ENCODE results near the gene TMEM95.

Gene TMEM95

GRCh38 chr17:7355053-7355452, at the start of gene TMEM95:
TSS of gene TMEM95 (plus strand) at chr17:7355156. CDS start at chr17:7355205, 49 bp downstream.
- DNase-seq (ENCODE audit: extremely low read depth, insufficient read length), result no peak
- Histone ChIP-seq H3K4me3 (replicated peaks; ENCODE audit: low read depth, low read length) (no peak within 1 kb of the TSS), H3K36me3 (ENCODE audit: control insufficient read depth, insufficient read depth, low read length) (no peaks in the 10 kb centered on the region), H3K27me3 (replicated peaks; ENCODE audit: control insufficient read depth, insufficient read depth, low read length) (no peaks in the 10 kb centered on the region)
- no peak for TF ChIP-seq CTCF (IDR thresholded peaks at IDR 0.05; ENCODE audit: insufficient read depth, low read length, poor library complexity, severe bottlenecking)

GRCh38 chr17:7306911-7307685, 47.9 kb upstream of the TMEM95 start, which contains the start of gene EIF5A:
TSS of gene EIF5A (plus strand) at chr17:7307628. CDS start at chr17:7309636, 2,008 bp downstream.
- no peaks in the 10 kb centered on the region for H3K27me3 ChIP-seq (replicated peaks; ENCODE audit: control insufficient read depth, insufficient read depth, low read length)
- peak within 1 kb of the TSS; percentile 96 for H3K4me3 ChIP-seq (replicated peaks; ENCODE audit: low read depth, low read length)
- peak; percentile 98 for DNase-seq (ENCODE audit: extremely low read depth, insufficient read length)
- H3K36me3 ChIP-seq (ENCODE audit: control insufficient read depth, insufficient read depth, low read length), result peaks cover 20% of the 10 kb centered on the region
- TF ChIP-seq CTCF (IDR thresholded peaks at IDR 0.05; ENCODE audit: insufficient read depth, low read length, poor library complexity, severe bottlenecking), result no peak

GRCh38 chr17:7307686-7308624, 47.0 kb upstream of the TMEM95 start:
- peaks cover 27% of the 10 kb centered on the region for H3K36me3 ChIP-seq (ENCODE audit: control insufficient read depth, insufficient read depth, low read length)
- H3K27me3 ChIP-seq (replicated peaks; ENCODE audit: control insufficient read depth, insufficient read depth, low read length), result no peaks in the 10 kb centered on the region
- no peak for TF ChIP-seq CTCF (IDR thresholded peaks at IDR 0.05; ENCODE audit: insufficient read depth, low read length, poor library complexity, severe bottlenecking)
- DNase-seq (ENCODE audit: extremely low read depth, insufficient read length), result peak; percentile 76
- H3K4me3 ChIP-seq (replicated peaks; ENCODE audit: low read depth, low read length), result peak overlapping the region; percentile 96

- H3K4me3 ChIP-seq (replicated peaks; ENCODE audit: low read depth, low read length), result peak overlapping the region; percentile 96
- H3K27me3 ChIP-seq (replicated peaks; ENCODE audit: control insufficient read depth, insufficient read depth, low read length), result no peaks in the 10 kb centered on the region
- peak; percentile 80 for DNase-seq (ENCODE audit: extremely low read depth, insufficient read length)
- no peak for TF ChIP-seq CTCF (IDR thresholded peaks at IDR 0.05; ENCODE audit: insufficient read depth, low read length, poor library complexity, severe bottlenecking)
- H3K36me3 ChIP-seq (ENCODE audit: control insufficient read depth, insufficient read depth, low read length), result peaks cover 36% of the 10 kb centered on the region
Measured at GRCh38 chr17:7308625-7309433, 46.1 kb upstream of the TMEM95 start.

GRCh38 chr17:7309628-7310027, 45.3 kb upstream of the TMEM95 start:
- Histone ChIP-seq H3K36me3 (ENCODE audit: control insufficient read depth, insufficient read depth, low read length) (peaks cover 38% of the 10 kb centered on the region), H3K27me3 (replicated peaks; ENCODE audit: control insufficient read depth, insufficient read depth, low read length) (no peaks in the 10 kb centered on the region), H3K4me3 (replicated peaks; ENCODE audit: low read depth, low read length) (peak overlapping the region; percentile 96)
- DNase-seq (ENCODE audit: extremely low read depth, insufficient read length), result no peak
- TF ChIP-seq CTCF (IDR thresholded peaks at IDR 0.05; ENCODE audit: insufficient read depth, low read length, poor library complexity, severe bottlenecking), result no peak

Data from GM06990 (cell line).